ENCODE data around the gene TTC33. TPM values are rescaled to one million over a fixed set of nuclear protein-coding genes. Genes with fewer than 3 reads are reported as not detected.

Gene TTC33
- total and polyA plus RNA-seq, 2 donors (not counting 1 experiment from before 2014, with no cell fraction given): 2.1 to 15.8 TPM

DNA sequence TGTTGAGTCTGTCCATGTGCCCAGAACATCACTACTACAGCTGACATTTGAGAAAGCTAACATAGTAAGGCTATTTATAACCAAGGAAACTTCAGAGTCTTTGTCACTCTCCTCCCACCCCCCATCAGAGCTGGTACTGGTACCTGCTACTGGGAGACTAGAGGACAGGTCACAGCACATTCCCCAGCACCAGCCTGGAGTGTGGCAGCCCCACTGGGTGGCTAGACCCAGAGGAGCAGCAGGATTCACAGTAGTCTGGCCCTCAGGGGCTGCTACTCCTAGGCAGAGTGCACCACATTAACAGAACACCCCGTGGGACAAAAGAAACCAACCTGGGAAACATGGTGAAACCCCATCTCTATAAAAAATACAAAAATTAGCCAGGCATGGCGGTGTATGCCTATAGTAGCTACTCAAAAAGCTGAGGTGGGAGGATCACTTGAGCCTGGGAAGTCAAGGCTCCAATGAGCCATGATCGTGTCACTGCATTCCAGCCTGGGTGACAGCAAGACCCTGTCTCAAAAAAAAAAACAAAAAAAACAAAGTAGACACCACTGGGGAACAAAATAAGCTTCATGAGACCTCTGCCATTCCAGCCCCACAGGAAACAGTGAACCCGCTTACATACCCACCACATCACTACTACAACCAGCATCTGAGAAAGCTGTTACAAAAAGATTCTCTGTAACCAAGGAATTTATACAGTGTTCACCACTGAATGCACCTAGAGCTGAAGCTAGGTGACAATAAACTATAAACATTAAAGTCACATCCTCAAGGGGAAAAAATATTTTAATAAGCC lies 102.3 kb downstream of the TTC33 start:
- H2AFZ ChIP-seq (ENCODE audit: insufficient read depth, low read depth, low read length, poor library complexity, severe bottlenecking): peak overlapping the region; percentile 48
- POLR2A ChIA-PET: no interaction called here
- no peaks in the 10 kb centered on the region for H3K36me3 ChIP-seq (replicated peaks in 1 of 2; ENCODE audit: control extremely low read depth in 1 of 2, control insufficient read depth in 1 of 2, extremely low read depth in 1 of 2, insufficient read depth in 2 of 2, low read length in 1 of 2)
- no peak overlapping the region for H3K9ac ChIP-seq (ENCODE audit: low read length)
- 50% methylated on average over 1 of the region's 4 CpGs for WGBS (ENCODE audit: insufficient coverage)
- TF ChIP-seq, protein P1, sequence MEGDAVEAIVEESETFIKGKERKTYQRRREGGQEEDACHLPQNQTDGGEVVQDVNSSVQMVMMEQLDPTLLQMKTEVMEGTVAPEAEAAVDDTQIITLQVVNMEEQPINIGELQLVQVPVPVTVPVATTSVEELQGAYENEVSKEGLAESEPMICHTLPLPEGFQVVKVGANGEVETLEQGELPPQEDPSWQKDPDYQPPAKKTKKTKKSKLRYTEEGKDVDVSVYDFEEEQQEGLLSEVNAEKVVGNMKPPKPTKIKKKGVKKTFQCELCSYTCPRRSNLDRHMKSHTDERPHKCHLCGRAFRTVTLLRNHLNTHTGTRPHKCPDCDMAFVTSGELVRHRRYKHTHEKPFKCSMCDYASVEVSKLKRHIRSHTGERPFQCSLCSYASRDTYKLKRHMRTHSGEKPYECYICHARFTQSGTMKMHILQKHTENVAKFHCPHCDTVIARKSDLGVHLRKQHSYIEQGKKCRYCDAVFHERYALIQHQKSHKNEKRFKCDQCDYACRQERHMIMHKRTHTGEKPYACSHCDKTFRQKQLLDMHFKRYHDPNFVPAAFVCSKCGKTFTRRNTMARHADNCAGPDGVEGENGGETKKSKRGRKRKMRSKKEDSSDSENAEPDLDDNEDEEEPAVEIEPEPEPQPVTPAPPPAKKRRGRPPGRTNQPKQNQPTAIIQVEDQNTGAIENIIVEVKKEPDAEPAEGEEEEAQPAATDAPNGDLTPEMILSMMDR (IDR thresholded peaks at IDR 0.05): no peak
- no peak for TF ChIP-seq EZH2 (IDR thresholded peaks at IDR 0.05; ENCODE audit: borderline replicate concordance, insufficient read depth, low read depth, low read length, poor library complexity, severe bottlenecking)
- Mint-ChIP-seq H3K27me3 (no peaks in the 10 kb centered on the region), H3K9me3 (ENCODE audit: insufficient read depth) (no peaks in the 10 kb centered on the region), H3K4me1 (peaks cover 40% of the 10 kb centered on the region), H3K27ac (peak overlapping the region; percentile 16), H3K4me3 (peak overlapping the region; percentile 60)
- no peak for DNase-seq
- CTCF ChIA-PET: interaction anchor here (1.1 kb wide), 1 partner anchor 705 kb away, joined by 3 read pairs; no protein-coding TSS in a partner anchor
- ATAC-seq (ENCODE audit: low read depth): peak; percentile 24
- H3K27ac ChIP-seq (ENCODE audit: low read length in 2 of 2): peak overlapping the region in 1 of 2 donors; percentile 1
- H3K4me1 ChIP-seq (ENCODE audit: control insufficient read depth in 2 of 2, insufficient read depth in 2 of 2, low read length in 2 of 2): peaks cover 27 to 30% of the 10 kb centered on the region in 2 donors
- no peaks in the 10 kb centered on the region for H4K20me1 ChIP-seq (ENCODE audit: control insufficient read depth, insufficient read depth, low read length, poor library complexity, severe bottlenecking)
- H3K9me3 ChIP-seq (ENCODE audit: control extremely low read depth in 1 of 3, control insufficient read depth in 2 of 3, insufficient read depth in 1 of 3, low read length in 2 of 3): no peaks in the 10 kb centered on the region
- H3K27me3 ChIP-seq (replicated peaks in 1 of 4; ENCODE audit: control extremely low read depth in 1 of 4, control insufficient read depth in 3 of 4, insufficient read depth in 4 of 4, low read length in 3 of 4): no peaks in the 10 kb centered on the region
- intact Hi-C loops (cut with micrococcal nuclease): no loop called here
- H3K4me3 ChIP-seq (ENCODE audit: control extremely low read depth in 1 of 5, extremely low read depth in 1 of 5, insufficient read depth in 1 of 5, low read depth in 2 of 5, low read length in 4 of 5): no peak overlapping the region
- H3K79me2 ChIP-seq (ENCODE audit: control insufficient read depth, insufficient read depth, low read length): no peaks in the 10 kb centered on the region
- H3K4me2 ChIP-seq (replicated peaks; ENCODE audit: low read depth, low read length, poor library complexity, severe bottlenecking): peak overlapping the region; percentile 51
